SK-N-MC (cell line): ENCODE measurements around the gene TMEM86A.
"Not testable (repeated sequence)": the region's sequence is repeated elsewhere in the genome, so short reads cannot be mapped to it uniquely, and the experiment has no call there.

Experiments
- EZH2 ChIP-seq: fragments of 200-600 bp; sonication (generic); IDR thresholded peaks from one replicate; pipeline ENCODE4 v1.6.1; 2017; ENCODE audit warnings: antibody characterized with exemption
- FOXP2 ChIP-seq: optimal IDR thresholded peaks from 2 replicates; pipeline ENCODE3; 2011; ENCODE audit warnings: mild to moderate bottlenecking, moderate library complexity; ENCODE audit not compliant: insufficient read depth; ENCODE audit errors: extremely low read length, control extremely low read depth
- POLR2AphosphoS5 ChIP-seq: IDR thresholded peaks from 2 replicates; pipeline ENCODE4 v1.6.1; 2012; ENCODE audit warnings: mild to moderate bottlenecking, low read depth, low read length, borderline replicate concordance

DNA sequence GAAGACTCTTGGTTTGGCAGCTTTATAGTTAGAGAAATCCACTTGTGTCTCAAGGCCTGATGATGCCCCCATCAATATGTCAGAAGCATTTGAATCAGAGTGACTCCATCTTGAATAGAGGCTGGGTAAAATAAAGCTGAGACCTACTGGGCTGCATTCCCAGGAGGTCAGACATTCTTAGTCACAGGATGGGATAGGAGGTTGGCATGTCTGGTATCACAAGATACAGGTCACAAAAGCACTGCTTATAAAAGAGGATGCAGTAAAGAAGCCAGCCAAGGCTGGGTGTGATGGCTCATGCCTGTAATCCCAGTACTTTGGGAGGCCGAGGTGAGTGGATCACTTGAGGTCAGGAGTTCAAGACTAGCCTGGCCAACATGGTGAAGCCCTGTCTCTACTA is 16.6 kb upstream of the TMEM86A start:
- not testable (repeated sequence) for TF ChIP-seq POLR2AphosphoS5, FOXP2, EZH2
